ENCODE results near the gene MBD5.

MBD5 gene

DNA sequence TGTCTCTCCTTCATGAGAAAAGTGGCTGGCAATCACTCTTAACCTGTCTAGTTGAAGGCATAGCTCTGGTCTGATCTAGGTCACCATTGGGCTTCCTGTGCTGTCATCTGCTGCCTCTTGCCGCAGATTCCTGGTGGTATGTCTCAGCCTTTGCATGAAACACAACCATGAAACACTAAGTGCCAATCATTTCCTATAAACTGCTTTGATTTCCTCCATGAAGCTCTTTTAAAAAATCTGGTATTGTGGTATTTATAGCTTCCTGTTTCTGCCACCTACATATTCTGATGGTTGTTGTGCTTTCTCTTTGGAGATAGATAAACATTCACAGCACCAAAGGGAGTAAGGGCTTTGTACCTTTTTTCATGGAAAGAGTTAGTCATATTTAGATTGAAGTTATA, 503.6 kb downstream of the MBD5 start:
- no peak overlapping the region for H3K18ac ChIP-seq (ENCODE audit: low read length)
- no peak overlapping the region for H2BK5ac ChIP-seq (ENCODE audit: low read length)
- H2AK5ac ChIP-seq (ENCODE audit: low read depth, low read length): no peak overlapping the region
- WGBS, 2 donors (ENCODE audit: extremely low coverage in 2 of 2, insufficient read length in 2 of 2, insufficient replicate concordance in 1 of 2): no CpG with 5 or more reads among the region's 1 CpG
- H3K4me3 ChIP-seq (ENCODE audit: low read length in 2 of 2): no peak overlapping the region
- no peak for DNase-seq (ENCODE audit: low spot score)
- no peak overlapping the region for H2BK12ac ChIP-seq (ENCODE audit: low read length)
- H3K14ac ChIP-seq (ENCODE audit: low read length): no peak overlapping the region
- no peak overlapping the region for H2BK15ac ChIP-seq (ENCODE audit: low read length)
- H3K4me2 ChIP-seq (ENCODE audit: insufficient read depth, low read length, poor library complexity, severe bottlenecking): no peak overlapping the region
- H2AFZ ChIP-seq (ENCODE audit: low read length): no peak overlapping the region
- peaks cover 0 to 3% of the 10 kb centered on the region in 2 donors for H3K9me3 ChIP-seq (replicated peaks in 1 of 2; ENCODE audit: control insufficient read depth in 2 of 2, insufficient read depth in 1 of 2, low read depth in 1 of 2, low read length in 2 of 2)
- no peak overlapping the region for H2BK120ac ChIP-seq (ENCODE audit: low read depth, low read length)
- peaks cover 6% of the 10 kb centered on the region in 2 donors for H3K4me1 ChIP-seq (ENCODE audit: control insufficient read depth in 2 of 2, insufficient read depth in 1 of 2, low read depth in 1 of 2, low read length in 2 of 2)
- no peak overlapping the region for H4K8ac ChIP-seq (ENCODE audit: low read depth, low read length)
- H3K9ac ChIP-seq (ENCODE audit: low read depth, low read length, poor library complexity): no peak overlapping the region
- no peaks in the 10 kb centered on the region for H3K27me3 ChIP-seq (ENCODE audit: control insufficient read depth in 3 of 3, insufficient read depth in 3 of 3, low read depth in 1 of 3, low read length in 3 of 3)
- H4K91ac ChIP-seq (ENCODE audit: low read depth, low read length, poor library complexity): no peak overlapping the region
- H3K27ac ChIP-seq (replicated peaks; ENCODE audit: low read length): no peak overlapping the region
- H3K4ac ChIP-seq (ENCODE audit: low read length): no peak overlapping the region
- no peaks in the 10 kb centered on the region for H3K36me3 ChIP-seq (replicated peaks in 1 of 2; ENCODE audit: control insufficient read depth in 2 of 2, insufficient read depth in 2 of 2, low read length in 2 of 2)
- no peaks in the 10 kb centered on the region for H3K79me1 ChIP-seq (ENCODE audit: low read depth, low read length)
- H3K23ac ChIP-seq (ENCODE audit: low read depth, low read length, poor library complexity): no peak overlapping the region

DNA sequence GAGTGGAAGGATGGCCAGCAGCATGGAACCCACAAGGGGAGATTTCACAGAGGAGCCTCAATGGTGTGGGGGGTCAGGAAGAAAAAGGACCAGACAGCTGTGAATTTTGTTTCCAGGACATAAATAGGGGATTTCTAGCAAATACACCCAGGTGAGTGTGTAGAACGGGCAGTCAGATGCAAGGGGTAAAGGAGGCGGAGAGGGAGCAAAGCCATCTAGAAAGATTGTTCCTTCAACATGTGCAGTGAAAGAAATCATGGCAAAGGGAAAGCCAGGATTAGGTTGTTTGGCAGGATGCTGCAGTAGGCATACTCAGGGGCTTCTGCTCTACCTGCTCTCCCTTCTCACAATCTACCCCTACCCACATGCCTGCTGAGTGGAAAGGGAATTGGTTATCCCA, 504.2 kb downstream of the MBD5 start:
- H2AK5ac ChIP-seq (ENCODE audit: low read depth, low read length): no peak overlapping the region

DNA sequence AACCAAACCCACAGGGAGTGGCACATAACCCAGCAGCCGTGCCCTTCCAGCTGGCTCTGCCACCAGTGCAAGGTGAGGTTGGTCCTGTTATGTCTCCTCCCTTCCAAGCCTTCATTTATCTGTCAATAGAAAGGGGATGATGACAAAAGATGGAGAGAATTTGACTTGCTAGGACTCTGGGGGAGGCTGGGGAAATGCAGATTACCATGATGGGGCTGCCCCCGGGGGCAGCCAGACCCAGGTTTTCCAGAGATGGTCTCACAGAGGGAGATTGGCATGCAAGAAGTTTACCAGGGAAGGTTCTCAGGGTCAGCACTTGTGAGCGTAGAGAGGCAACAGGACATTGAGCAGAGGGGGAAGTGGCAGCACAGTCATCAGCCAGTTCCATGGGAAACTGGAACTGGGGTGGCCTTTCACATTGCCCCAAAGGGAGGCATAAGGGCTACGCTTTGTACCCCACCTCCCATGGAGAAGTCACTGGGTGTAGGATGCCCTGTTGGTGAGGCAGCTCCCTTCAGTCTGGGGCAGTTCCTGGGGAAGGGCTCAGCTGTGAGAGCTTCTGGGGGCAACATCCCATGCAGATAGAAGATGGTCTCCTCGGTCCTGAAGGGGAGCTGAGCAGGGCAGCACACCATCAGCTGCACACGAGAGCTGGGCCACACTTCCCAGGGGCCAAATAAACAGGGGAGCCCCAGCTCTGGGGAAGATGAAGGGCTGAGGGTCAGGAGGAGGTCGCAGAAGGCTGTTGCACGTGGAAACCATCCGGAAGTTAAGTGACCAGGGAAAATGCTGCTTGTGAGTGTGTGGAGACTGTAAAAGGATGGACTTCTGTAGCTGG, 505.8 kb downstream of the MBD5 start:
- H4K91ac ChIP-seq (ENCODE audit: low read depth, low read length, poor library complexity): no peak overlapping the region
- no peak overlapping the region for H4K8ac ChIP-seq (ENCODE audit: low read depth, low read length)
- H2BK5ac ChIP-seq (ENCODE audit: low read length): no peak overlapping the region
- no peak overlapping the region for H2BK120ac ChIP-seq (ENCODE audit: low read depth, low read length)
- H3K79me1 ChIP-seq (ENCODE audit: low read depth, low read length): no peaks in the 10 kb centered on the region
- H3K4me1 ChIP-seq (ENCODE audit: control insufficient read depth in 2 of 2, insufficient read depth in 1 of 2, low read depth in 1 of 2, low read length in 2 of 2): peaks cover 8 to 10% of the 10 kb centered on the region in 2 donors
- no peaks in the 10 kb centered on the region for H3K36me3 ChIP-seq (replicated peaks in 1 of 2; ENCODE audit: control insufficient read depth in 2 of 2, insufficient read depth in 2 of 2, low read length in 2 of 2)
- no peak overlapping the region for H3K23ac ChIP-seq (ENCODE audit: low read depth, low read length, poor library complexity)
- WGBS, 2 donors (ENCODE audit: extremely low coverage in 2 of 2, insufficient read length in 2 of 2, insufficient replicate concordance in 1 of 2): no CpG with 5 or more reads among the region's 9 CpGs
- no peak overlapping the region for H3K27ac ChIP-seq (replicated peaks; ENCODE audit: low read length)
- no peak overlapping the region for H3K18ac ChIP-seq (ENCODE audit: low read length)
- no peak overlapping the region for H2AK5ac ChIP-seq (ENCODE audit: low read depth, low read length)
- no peak overlapping the region for H3K4me2 ChIP-seq (ENCODE audit: insufficient read depth, low read length, poor library complexity, severe bottlenecking)
- H3K9ac ChIP-seq (ENCODE audit: low read depth, low read length, poor library complexity): no peak overlapping the region
- H2BK15ac ChIP-seq (ENCODE audit: low read length): no peak overlapping the region
- no peak overlapping the region for H2AFZ ChIP-seq (ENCODE audit: low read length)
- no peak overlapping the region for H3K14ac ChIP-seq (ENCODE audit: low read length)
- no peak overlapping the region for H3K4ac ChIP-seq (ENCODE audit: low read length)
- no peak overlapping the region for H3K4me3 ChIP-seq (ENCODE audit: low read length in 2 of 2)
- H3K9me3 ChIP-seq (replicated peaks in 1 of 2; ENCODE audit: control insufficient read depth in 2 of 2, insufficient read depth in 1 of 2, low read depth in 1 of 2, low read length in 2 of 2): peaks cover 0 to 3% of the 10 kb centered on the region in 2 donors
- DNase-seq (ENCODE audit: low spot score): no peak
- peaks cover 0 to 2% (median 0%) of the 10 kb centered on the region in 3 experiments for H3K27me3 ChIP-seq (ENCODE audit: control insufficient read depth in 3 of 3, insufficient read depth in 3 of 3, low read depth in 1 of 3, low read length in 3 of 3)
- H2BK12ac ChIP-seq (ENCODE audit: low read length): no peak overlapping the region

More for the DNA sequence above, 504.2 kb downstream of the MBD5 start:
- H3K23ac ChIP-seq (ENCODE audit: low read depth, low read length, poor library complexity): no peak overlapping the region
- H3K4me2 ChIP-seq (ENCODE audit: insufficient read depth, low read length, poor library complexity, severe bottlenecking): no peak overlapping the region
- no peak overlapping the region for H3K18ac ChIP-seq (ENCODE audit: low read length)
- H2BK12ac ChIP-seq (ENCODE audit: low read length): no peak overlapping the region
- no peak for DNase-seq (ENCODE audit: low spot score)
- H3K79me1 ChIP-seq (ENCODE audit: low read depth, low read length): no peaks in the 10 kb centered on the region
- H2BK5ac ChIP-seq (ENCODE audit: low read length): no peak overlapping the region
- no peak overlapping the region for H2BK15ac ChIP-seq (ENCODE audit: low read length)
- no peak overlapping the region for H3K4me3 ChIP-seq (ENCODE audit: low read length in 2 of 2)
- H3K9ac ChIP-seq (ENCODE audit: low read depth, low read length, poor library complexity): no peak overlapping the region
- H3K27ac ChIP-seq (replicated peaks; ENCODE audit: low read length): no peak overlapping the region
- H2AFZ ChIP-seq (ENCODE audit: low read length): no peak overlapping the region
- peaks cover 9 to 10% of the 10 kb centered on the region in 2 donors for H3K4me1 ChIP-seq (ENCODE audit: control insufficient read depth in 2 of 2, insufficient read depth in 1 of 2, low read depth in 1 of 2, low read length in 2 of 2)
- H4K8ac ChIP-seq (ENCODE audit: low read depth, low read length): no peak overlapping the region
- no peak overlapping the region for H3K4ac ChIP-seq (ENCODE audit: low read length)
- no peak overlapping the region for H2BK120ac ChIP-seq (ENCODE audit: low read depth, low read length)
- no peak overlapping the region for H4K91ac ChIP-seq (ENCODE audit: low read depth, low read length, poor library complexity)
- no peaks in the 10 kb centered on the region for H3K36me3 ChIP-seq (replicated peaks in 1 of 2; ENCODE audit: control insufficient read depth in 2 of 2, insufficient read depth in 2 of 2, low read length in 2 of 2)
- no CpG with 5 or more reads among the region's 2 CpGs for WGBS, 2 donors (ENCODE audit: extremely low coverage in 2 of 2, insufficient read length in 2 of 2, insufficient replicate concordance in 1 of 2)
- H3K14ac ChIP-seq (ENCODE audit: low read length): no peak overlapping the region
- H3K27me3 ChIP-seq (ENCODE audit: control insufficient read depth in 3 of 3, insufficient read depth in 3 of 3, low read depth in 1 of 3, low read length in 3 of 3): no peaks in the 10 kb centered on the region
- peaks cover 0 to 3% of the 10 kb centered on the region in 2 donors for H3K9me3 ChIP-seq (replicated peaks in 1 of 2; ENCODE audit: control insufficient read depth in 2 of 2, insufficient read depth in 1 of 2, low read depth in 1 of 2, low read length in 2 of 2)

DNA sequence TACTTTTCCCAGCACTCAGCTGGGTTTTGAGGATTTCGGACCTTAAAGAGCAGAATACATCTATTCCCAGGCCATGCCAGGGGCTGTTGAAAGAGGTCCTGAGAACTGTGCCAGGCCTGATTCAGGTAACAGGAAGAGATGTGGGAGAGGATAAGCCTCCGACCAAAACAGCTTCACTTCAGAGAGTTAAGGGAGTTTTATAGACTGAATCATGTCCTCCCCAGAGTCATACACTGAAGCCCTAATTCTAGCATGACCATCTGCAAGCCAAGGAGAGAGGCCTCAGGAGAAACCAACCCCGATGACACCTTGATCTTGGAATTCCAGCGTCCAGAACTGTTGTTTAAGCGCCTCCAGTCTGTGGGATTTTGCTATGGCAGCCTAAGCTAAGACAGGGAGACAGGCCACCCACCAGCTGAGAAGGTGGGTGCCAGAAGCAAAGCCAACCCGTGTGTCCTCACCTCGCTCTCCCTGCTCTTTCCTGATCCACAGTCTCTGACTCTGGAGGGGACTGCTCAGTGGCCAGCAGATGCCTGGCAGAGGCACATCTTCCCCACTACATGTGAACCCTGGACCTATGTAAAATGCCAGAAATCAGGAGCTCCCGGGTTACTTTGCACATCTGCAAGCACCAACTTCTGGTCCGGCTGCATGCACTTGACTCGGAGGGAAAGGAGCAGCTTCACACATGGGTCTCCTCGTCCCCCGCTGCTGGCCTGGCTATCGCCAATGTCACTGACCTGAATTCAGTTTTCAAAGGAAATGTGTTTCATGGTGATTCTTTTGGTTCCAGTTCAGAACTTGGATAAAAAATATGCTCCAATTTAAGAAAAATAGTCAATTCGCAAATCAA, 506.8 kb downstream of the MBD5 start:
- Histone ChIP-seq H2BK5ac (ENCODE audit: low read length) (no peak overlapping the region), H3K18ac (ENCODE audit: low read length) (peak overlapping the region; percentile 23), H2BK12ac (ENCODE audit: low read length) (no peak overlapping the region), H3K4me3 (ENCODE audit: low read length in 2 of 2) (no peak overlapping the region), H3K4me1 (ENCODE audit: control insufficient read depth in 2 of 2, insufficient read depth in 1 of 2, low read depth in 1 of 2, low read length in 2 of 2) (peaks cover 7 to 10% of the 10 kb centered on the region in 2 donors), H3K14ac (ENCODE audit: low read length) (no peak overlapping the region), H3K27ac (replicated peaks; ENCODE audit: low read length) (no peak overlapping the region), H3K9ac (ENCODE audit: low read depth, low read length, poor library complexity) (no peak overlapping the region), H3K36me3 (replicated peaks in 1 of 2; ENCODE audit: control insufficient read depth in 2 of 2, insufficient read depth in 2 of 2, low read length in 2 of 2) (no peaks in the 10 kb centered on the region), H3K79me1 (ENCODE audit: low read depth, low read length) (no peaks in the 10 kb centered on the region), H2AFZ (ENCODE audit: low read length) (no peak overlapping the region), H4K8ac (ENCODE audit: low read depth, low read length) (no peak overlapping the region), H2BK120ac (ENCODE audit: low read depth, low read length) (no peak overlapping the region), H2BK15ac (ENCODE audit: low read length) (no peak overlapping the region), H2AK5ac (ENCODE audit: low read depth, low read length) (no peak overlapping the region), H3K27me3 (ENCODE audit: control insufficient read depth in 3 of 3, insufficient read depth in 3 of 3, low read depth in 1 of 3, low read length in 3 of 3) (peaks cover 0 to 2% (median 0%) of the 10 kb centered on the region in 3 experiments), H3K4me2 (ENCODE audit: insufficient read depth, low read length, poor library complexity, severe bottlenecking) (no peak overlapping the region), H3K9me3 (replicated peaks in 1 of 2; ENCODE audit: control insufficient read depth in 2 of 2, insufficient read depth in 1 of 2, low read depth in 1 of 2, low read length in 2 of 2) (peaks cover 0 to 3% of the 10 kb centered on the region in 2 donors), H3K23ac (ENCODE audit: low read depth, low read length, poor library complexity) (no peak overlapping the region), H3K4ac (ENCODE audit: low read length) (no peak overlapping the region), H4K91ac (ENCODE audit: low read depth, low read length, poor library complexity) (no peak overlapping the region)
- no CpG with 5 or more reads among the region's 14 CpGs for whole genome bisulfite sequencing, 2 donors (ENCODE audit: extremely low coverage in 2 of 2, insufficient read length in 2 of 2, insufficient replicate concordance in 1 of 2)
- DNase-seq (ENCODE audit: low spot score): no peak
